HEK293 (cell line): ENCODE data around the gene MAML1.

Experiments
- CTCF ChIA-PET: fragments of 350-600 bp; formaldehyde crosslinking; extraction: SDS; loops from one replicate; lab custom pipeline; 2021; ENCODE audit warnings: antibody characterized with exemption; lab: Yijun Ruan, JAX
- POLR2A ChIA-PET: fragments of 300-600 bp; formaldehyde crosslinking; extraction: SDS; loops from one replicate; lab custom pipeline; 2020; ENCODE audit warnings: antibody characterized with exemption, inconsistent platforms; lab: Yijun Ruan, JAX
- H3K27ac ChIP-seq: fragments of 200-500 bp; sonication (Bioruptor generic); 2 replicates; pipeline ENCODE4 v1.5.1; 2014; ENCODE audit warnings: low read depth, low read length, control low read depth, inconsistent platforms; ENCODE audit errors: extremely low read depth
- H3K36me3 ChIP-seq, 2 experiments: fragments of 200-500 bp in 1 of 2; sonication (Bioruptor generic) in 1 of 2; 1 replicate in 1 of 2; 2 replicates in 1 of 2; pipeline ENCODE4 v1.5.1; 2014 to 2017; ENCODE audit warnings: inconsistent platforms in 2 of 2, low read length in 2 of 2; ENCODE audit not compliant: control insufficient read depth in 2 of 2, insufficient read depth in 1 of 2
- H3K4me1 ChIP-seq: fragments of 200-500 bp; sonication (Bioruptor generic); 2 replicates; pipeline ENCODE4 v1.5.1; 2014; ENCODE audit warnings: mild to moderate bottlenecking, low read length, inconsistent platforms; ENCODE audit not compliant: control insufficient read depth, insufficient read depth
- H3K4me3 ChIP-seq: 2 replicates; pipeline ENCODE4 v1.5.1; 2011; ENCODE audit warnings: low read depth, mild to moderate bottlenecking, control low read depth, low read length, moderate library complexity
- H3K9me3 ChIP-seq: fragments of 200-500 bp; sonication (Bioruptor generic); 2 replicates; pipeline ENCODE4 v1.5.1; 2014; ENCODE audit warnings: low read depth, low read length, inconsistent platforms; ENCODE audit not compliant: control insufficient read depth, insufficient read depth
- HIC1 ChIP-seq: fragments of 450-650 bp; formaldehyde crosslinking; IDR thresholded peaks from 2 replicates; pipeline ENCODE4 v1.5.1; 2016; ENCODE audit warnings: missing biosample characterization, missing genetic modification characterization
- INSM2 ChIP-seq: fragments of 450-650 bp; formaldehyde crosslinking; IDR thresholded peaks from 2 replicates; pipeline ENCODE4 v1.5.1; 2016; ENCODE audit warnings: missing biosample characterization, missing genetic modification characterization
- SETDB1 ChIP-seq: IDR thresholded peaks from one replicate; pipeline ENCODE4 v1.6.1; 2017; ENCODE audit warnings: mild to moderate bottlenecking, low read length, moderate library complexity, mixed read lengths; ENCODE audit not compliant: insufficient read length
- SP3 ChIP-seq: fragments of 450-650 bp; formaldehyde crosslinking; IDR thresholded peaks from 2 replicates; pipeline ENCODE4 v1.5.1; 2016; ENCODE audit warnings: missing biosample characterization, missing genetic modification characterization
- ZBTB10 ChIP-seq: fragments of 450-650 bp; formaldehyde crosslinking; IDR thresholded peaks from 2 replicates; pipeline ENCODE4 v1.5.1; 2016; ENCODE audit warnings: missing biosample characterization, missing genetic modification characterization
- ZBTB21 ChIP-seq: fragments of 450-650 bp; formaldehyde crosslinking; IDR thresholded peaks from 2 replicates; pipeline ENCODE4 v1.5.1; 2017; ENCODE audit warnings: missing biosample characterization, missing genetic modification characterization
- ZBTB26 ChIP-seq: fragments of 450-650 bp; formaldehyde crosslinking; optimal IDR thresholded peaks from 2 replicates; pipeline ENCODE3; 2016; ENCODE audit warnings: missing biosample characterization, mild to moderate bottlenecking, missing genetic modification characterization
- ZBTB44 ChIP-seq: fragments of 450-650 bp; IDR thresholded peaks from 2 replicates; pipeline ENCODE4 v1.5.1; 2018; ENCODE audit warnings: missing biosample characterization, mild to moderate bottlenecking, missing genetic modification characterization
- ZFP3 ChIP-seq: fragments of 450-650 bp; formaldehyde crosslinking; IDR thresholded peaks from 2 replicates; pipeline ENCODE4 v1.5.1; 2016; ENCODE audit warnings: low read depth, missing biosample characterization, missing genetic modification characterization
- ZNF114 ChIP-seq: fragments of 450-650 bp; formaldehyde crosslinking; IDR thresholded peaks from 2 replicates; pipeline ENCODE4 v1.5.0; 2017; ENCODE audit warnings: missing biosample characterization, missing genetic modification characterization
- ZNF19 ChIP-seq: fragments of 450-650 bp; formaldehyde crosslinking; IDR thresholded peaks from 2 replicates; pipeline ENCODE4; 2016; ENCODE audit warnings: missing biosample characterization, missing genetic modification characterization, low read depth
- ZNF202 ChIP-seq: fragments of 450-650 bp; formaldehyde crosslinking; IDR thresholded peaks from 2 replicates; pipeline ENCODE4 v1.5.1; 2016; ENCODE audit warnings: missing biosample characterization, missing genetic modification characterization, borderline replicate concordance
- ZNF24 ChIP-seq: fragments of 450-650 bp; formaldehyde crosslinking; IDR thresholded peaks from 2 replicates; pipeline ENCODE4 v1.5.1; 2016; ENCODE audit warnings: missing biosample characterization, missing genetic modification characterization
- ZNF26 ChIP-seq: fragments of 450-650 bp; formaldehyde crosslinking; IDR thresholded peaks from 2 replicates; pipeline ENCODE4 v1.5.1; 2016; ENCODE audit warnings: missing biosample characterization, missing genetic modification characterization
- ZNF311 ChIP-seq: fragments of 450-650 bp; formaldehyde crosslinking; IDR thresholded peaks from 2 replicates; pipeline ENCODE4 v1.5.1; 2017; ENCODE audit warnings: missing biosample characterization, missing genetic modification characterization, borderline replicate concordance
- ZNF404 ChIP-seq: fragments of 450-650 bp; formaldehyde crosslinking; IDR thresholded peaks from 2 replicates; pipeline ENCODE4 v1.5.1; 2017; ENCODE audit warnings: missing biosample characterization, missing genetic modification characterization
- ZNF561 ChIP-seq: fragments of 450-650 bp; IDR thresholded peaks from 2 replicates; pipeline ENCODE4 v1.5.1; 2018; ENCODE audit warnings: missing biosample characterization, missing genetic modification characterization, borderline replicate concordance
- ZNF580 ChIP-seq: fragments of 450-650 bp; formaldehyde crosslinking; IDR thresholded peaks from 2 replicates; pipeline ENCODE4 v1.5.1; 2016; ENCODE audit warnings: missing biosample characterization, missing genetic modification characterization
- ZNF658 ChIP-seq: fragments of 450-650 bp; formaldehyde crosslinking; IDR thresholded peaks from 2 replicates; pipeline ENCODE4; 2016; ENCODE audit warnings: missing biosample characterization, missing genetic modification characterization
- ZNF704 ChIP-seq: fragments of 450-650 bp; formaldehyde crosslinking; IDR thresholded peaks from 2 replicates; pipeline ENCODE4 v1.5.1; 2016; ENCODE audit warnings: missing biosample characterization, missing genetic modification characterization

The MAML1 gene

GRCh38 chr5:179797741-179798140 is 65.1 kb downstream of the MAML1 start:
- H3K4me3 ChIP-seq: no peak overlapping the region
- TF ChIP-seq ZFP3 (no peak), SETDB1 (no peak), SP3 (tag by site-specific recombination) (no peak), ZNF19 (tag by site-specific recombination) (no peak), ZBTB21 (tag by site-specific recombination) (no peak), ZNF114 (tag by site-specific recombination) (no peak), ZBTB26 (tag by site-specific recombination) (no peak), ZNF404 (tag by site-specific recombination) (no peak), ZNF704 (tag by site-specific recombination) (no peak), INSM2 (no peak), ZNF658 (tag by site-specific recombination) (no peak), ZBTB44 (tag by site-specific recombination) (no peak), HIC1 (tag by site-specific recombination) (no peak), ZNF561 (tag by site-specific recombination) (no peak)
- TF ChIP-seq, all 188 proteins: peak for 0
- peaks cover 0 to 59% of the 10 kb centered on the region in 2 experiments; a peak in 1 of 3 replicates for H3K36me3 ChIP-seq
- no peak overlapping the region for H3K27ac ChIP-seq
- POLR2A ChIA-PET: interaction anchor here (1.3 to 2.3 kb wide), 4 partner anchors 8 to 174 kb away, joined by 4 to 11 read pairs (median 5); partner anchors contain the start of genes HNRNPH1 and SQSTM1
- H3K9me3 ChIP-seq: no peaks in the 10 kb centered on the region
- peaks cover under 1% of the 10 kb centered on the region for H3K4me1 ChIP-seq
- CTCF ChIA-PET: interaction anchor here (0.7 to 1.0 kb wide), 2 partner anchors 35 to 70 kb away, joined by 3 read pairs; no protein-coding TSS in a partner anchor

GRCh38 chr5:179798144-179798770 is 65.6 kb downstream of the MAML1 start:
- Histone ChIP-seq H3K36me3 (peaks cover 0 to 59% of the 10 kb centered on the region in 2 experiments; a peak in 1 of 3 replicates), H3K4me1 (peaks cover 5% of the 10 kb centered on the region), H3K4me3 (no peak overlapping the region), H3K9me3 (no peaks in the 10 kb centered on the region), H3K27ac (no peak overlapping the region)
- ChIA-PET CTCF (interaction anchor here (0.6 to 1.0 kb wide), 3 partner anchors 11 to 70 kb away, joined by 3 to 4 read pairs (median 3); no protein-coding TSS in a partner anchor), POLR2A (interaction anchor here (1.6 to 2.3 kb wide), 2 partner anchors 22 to 35 kb away, joined by 6 to 11 read pairs; partner anchors contain the start of gene SQSTM1)
- TF ChIP-seq ZBTB10 (tag by site-specific recombination) (no peak), ZNF580 (no peak), ZNF26 (tag by site-specific recombination) (no peak), ZNF311 (tag by site-specific recombination) (no peak), ZNF202 (tag by site-specific recombination) (no peak), ZNF24 (tag by site-specific recombination) (no peak)
